ENCODE results near the gene TMED9. TPM values are rescaled to one million over a fixed set of nuclear protein-coding genes. Genes with fewer than 3 reads are reported as not detected.

The TMED9 gene
- total and polyA plus RNA-seq, 9 of the 15 experiments (the other 6 are each of a cell fraction or from before 2014, with no cell fraction given), result 43.7 to 301 (median 90.0) TPM

- TF ChIP-seq ATF6 (CRISPR knock-in tag; IDR thresholded peaks at IDR 0.05) (no peak), SRSF9 (IDR thresholded peaks at IDR 0.05; ENCODE audit: borderline replicate concordance, low read depth, low read length) (no peak), HNRNPLL (IDR thresholded peaks at IDR 0.05; ENCODE audit: low read depth, low read length, poor library complexity, severe bottlenecking) (peak; percentile 36), RCOR1 (IDR thresholded peaks at IDR 0.05; ENCODE audit: borderline replicate concordance in 1 of 2, low read depth in 2 of 2, low read length in 2 of 2) (peak in 1 of 2 experiments; percentile 62; a peak in 2 of 4 replicates), FIP1L1 (IDR thresholded peaks at IDR 0.05; ENCODE audit: low read depth, low read length, poor library complexity, severe bottlenecking) (peak; percentile 75), CBFB (CRISPR knock-in tag; IDR thresholded peaks at IDR 0.05) (no peak), REST (IDR thresholded peaks at IDR 0.05; ENCODE audit: borderline replicate concordance) (peak; percentile 9; the same call in 1 of the 2 replicates), REST (CRISPR knock-in tag; IDR thresholded peaks at IDR 0.05; ENCODE audit: low read depth) (peak; percentile 64), TBP (optimal IDR thresholded peaks at IDR 0.05; ENCODE audit: low read depth, low read length) (peak; percentile 12), ESRRA (IDR thresholded peaks at IDR 0.05; ENCODE audit: borderline replicate concordance, low read depth) (peak; percentile 64; the same call in 1 of the 2 replicates), BCOR (IDR thresholded peaks at IDR 0.05) (no peak), NR2C1 (IDR thresholded peaks at IDR 0.05) (no peak), NR2C1 (tag; IDR thresholded peaks at IDR 0.05) (no peak), HCFC1 (IDR thresholded peaks at IDR 0.05; ENCODE audit: low read depth, low read length) (peak; percentile 85), SP2 (IDR thresholded peaks at IDR 0.05; ENCODE audit: extremely low read depth, low read depth, low read length, poor library complexity, severe bottlenecking) (peak; percentile 29), NONO (IDR thresholded peaks at IDR 0.05; ENCODE audit: low read depth in 2 of 2, low read length in 1 of 2) (peak in 1 of 2 experiments; percentile 80; a peak in 3 of 4 replicates), MED1 (CRISPR knock-in tag; IDR thresholded peaks at IDR 0.05; ENCODE audit: borderline replicate concordance) (no peak)
These were observed 7.9 kb downstream of the TMED9 start, which contains the start of gene B4GALT7 (continued) for GRCh38 chr5:177599731-177600507.

All from K562 (cell line).